ENCODE measurements around the gene TSTD2.

TSTD2 gene

GRCh38 chr9:97670586-97670985 lies 37.4 kb upstream of the TSTD2 start:
- Histone ChIP-seq H3K27me3 (ENCODE audit: insufficient read depth, low read length, poor library complexity) (no peaks in the 10 kb centered on the region), H4K5ac (ENCODE audit: low read length) (no peak overlapping the region), H2BK15ac (replicated peaks; ENCODE audit: low read depth) (no peak overlapping the region), H3K4me2 (ENCODE audit: low read length) (no peak overlapping the region), H3K9ac (ENCODE audit: low read length) (no peak overlapping the region), H2BK5ac (ENCODE audit: low read length) (no peak overlapping the region), H3K27ac (ENCODE audit: low read depth, low read length) (no peak overlapping the region), H3K79me1 (ENCODE audit: low read length) (no peaks in the 10 kb centered on the region), H4K8ac (ENCODE audit: low read depth, low read length) (no peak overlapping the region), H2AK5ac (ENCODE audit: low read length) (no peak overlapping the region), H3K18ac (ENCODE audit: low read length) (no peak overlapping the region), H3K4ac (ENCODE audit: low read depth, low read length) (no peak overlapping the region), H3K56ac (ENCODE audit: low read length) (no peak overlapping the region), H3K4me1 (ENCODE audit: control insufficient read depth, low read depth, low read length) (no peaks in the 10 kb centered on the region), H3K23ac (ENCODE audit: low read length) (no peak overlapping the region), H2BK120ac (ENCODE audit: low read depth, low read length) (no peak overlapping the region), H3K79me2 (ENCODE audit: control insufficient read depth, insufficient read depth, low read length) (no peaks in the 10 kb centered on the region), H3K36me3 (ENCODE audit: control insufficient read depth, insufficient read depth, low read length) (peaks cover 16% of the 10 kb centered on the region), H3K4me3 (ENCODE audit: low read length) (no peak overlapping the region)
- WGBS (ENCODE audit: extremely low coverage, insufficient coverage, low lambda C conversion rate) = no CpG with 5 or more reads among the region's 3 CpGs
- no peak for DNase-seq

- H3K23ac ChIP-seq (ENCODE audit: low read length) = no peak overlapping the region
- H2BK15ac ChIP-seq (replicated peaks; ENCODE audit: low read depth) = no peak overlapping the region
- H4K5ac ChIP-seq (ENCODE audit: low read length) = no peak overlapping the region
- H2AK5ac ChIP-seq (ENCODE audit: low read length) = no peak overlapping the region
- no peak overlapping the region for H2BK120ac ChIP-seq (ENCODE audit: low read depth, low read length)
- H3K4me1 ChIP-seq (ENCODE audit: control insufficient read depth, low read depth, low read length) = no peaks in the 10 kb centered on the region
- DNase-seq = no peak
- no peak overlapping the region for H3K4me2 ChIP-seq (ENCODE audit: low read length)
- H3K79me2 ChIP-seq (ENCODE audit: control insufficient read depth, insufficient read depth, low read length) = no peaks in the 10 kb centered on the region
- H3K27ac ChIP-seq (ENCODE audit: low read depth, low read length) = no peak overlapping the region
- H3K27me3 ChIP-seq (ENCODE audit: insufficient read depth, low read length, poor library complexity) = no peaks in the 10 kb centered on the region
- no peak overlapping the region for H3K56ac ChIP-seq (ENCODE audit: low read length)
- H4K8ac ChIP-seq (ENCODE audit: low read depth, low read length) = no peak overlapping the region
- H3K4ac ChIP-seq (ENCODE audit: low read depth, low read length) = no peak overlapping the region
- H3K9ac ChIP-seq (ENCODE audit: low read length) = no peak overlapping the region
- peaks cover 15% of the 10 kb centered on the region for H3K36me3 ChIP-seq (ENCODE audit: control insufficient read depth, insufficient read depth, low read length)
- no peak overlapping the region for H3K4me3 ChIP-seq (ENCODE audit: low read length)
- no peak overlapping the region for H3K18ac ChIP-seq (ENCODE audit: low read length)
- H2BK5ac ChIP-seq (ENCODE audit: low read length) = no peak overlapping the region
- no peaks in the 10 kb centered on the region for H3K79me1 ChIP-seq (ENCODE audit: low read length)
- WGBS (ENCODE audit: extremely low coverage, insufficient coverage, low lambda C conversion rate) = no CpG with 5 or more reads among the region's 3 CpGs
Measured at GRCh38 chr9:97668485-97668884, 35.3 kb upstream of the TSTD2 start.

DNA sequence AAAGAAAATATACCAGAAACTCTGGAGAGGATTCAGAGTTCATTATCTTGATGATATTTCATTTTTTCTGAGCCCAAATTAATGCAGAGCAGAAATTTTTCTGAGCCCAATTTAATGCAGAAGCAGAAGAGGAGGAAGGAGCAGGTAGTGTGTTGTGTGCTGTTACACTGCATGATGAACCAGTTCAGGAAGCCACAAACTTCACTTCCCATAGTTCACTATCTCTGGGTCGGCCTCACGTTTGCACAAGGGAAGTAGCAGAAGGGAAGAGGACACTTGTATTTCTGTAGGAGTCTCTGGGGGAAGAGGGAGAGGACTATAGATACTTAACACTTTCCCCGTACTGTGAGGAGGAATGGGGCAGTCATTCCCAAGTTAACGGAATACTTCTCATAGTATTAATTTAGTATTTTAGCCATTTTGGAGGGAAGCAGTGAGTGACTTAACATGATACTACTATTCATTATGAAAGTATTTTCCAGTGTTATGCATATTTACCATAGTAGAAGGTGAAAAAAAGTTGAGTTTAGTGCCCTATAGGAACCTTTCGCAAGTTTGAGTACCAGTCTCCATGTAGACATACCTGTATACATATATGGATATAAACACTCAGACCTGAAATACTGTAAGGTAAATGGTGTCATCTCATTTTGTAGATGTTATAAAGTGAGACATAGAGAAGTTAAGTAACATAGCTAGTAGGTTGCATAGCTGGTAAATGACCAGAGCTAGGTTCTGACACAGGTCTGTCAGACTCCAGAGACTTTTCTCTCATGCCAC lies 33.9 kb upstream of the TSTD2 start:
- no peak overlapping the region for H4K5ac ChIP-seq (ENCODE audit: low read length)
- H3K9ac ChIP-seq (ENCODE audit: low read length) = no peak overlapping the region
- DNase-seq = no peak
- H3K4me3 ChIP-seq (ENCODE audit: low read length) = no peak overlapping the region
- no peak overlapping the region for H3K4ac ChIP-seq (ENCODE audit: low read depth, low read length)
- H3K18ac ChIP-seq (ENCODE audit: low read length) = no peak overlapping the region
- no peaks in the 10 kb centered on the region for H3K4me1 ChIP-seq (ENCODE audit: control insufficient read depth, low read depth, low read length)
- no CpG with 5 or more reads among the region's 5 CpGs for WGBS (ENCODE audit: extremely low coverage, insufficient coverage, low lambda C conversion rate)
- no peak overlapping the region for H3K27ac ChIP-seq (ENCODE audit: low read depth, low read length)
- no peaks in the 10 kb centered on the region for H3K27me3 ChIP-seq (ENCODE audit: insufficient read depth, low read length, poor library complexity)
- H3K79me1 ChIP-seq (ENCODE audit: low read length) = no peaks in the 10 kb centered on the region
- no peak overlapping the region for H2BK15ac ChIP-seq (replicated peaks; ENCODE audit: low read depth)
- H2BK5ac ChIP-seq (ENCODE audit: low read length) = no peak overlapping the region
- H3K56ac ChIP-seq (ENCODE audit: low read length) = no peak overlapping the region
- no peak overlapping the region for H4K8ac ChIP-seq (ENCODE audit: low read depth, low read length)
- H3K36me3 ChIP-seq (ENCODE audit: control insufficient read depth, insufficient read depth, low read length) = peaks cover 17% of the 10 kb centered on the region
- H3K23ac ChIP-seq (ENCODE audit: low read length) = no peak overlapping the region
- H3K79me2 ChIP-seq (ENCODE audit: control insufficient read depth, insufficient read depth, low read length) = no peaks in the 10 kb centered on the region
- no peak overlapping the region for H2BK120ac ChIP-seq (ENCODE audit: low read depth, low read length)
- no peak overlapping the region for H2AK5ac ChIP-seq (ENCODE audit: low read length)
- H3K4me2 ChIP-seq (ENCODE audit: low read length) = no peak overlapping the region

DNA sequence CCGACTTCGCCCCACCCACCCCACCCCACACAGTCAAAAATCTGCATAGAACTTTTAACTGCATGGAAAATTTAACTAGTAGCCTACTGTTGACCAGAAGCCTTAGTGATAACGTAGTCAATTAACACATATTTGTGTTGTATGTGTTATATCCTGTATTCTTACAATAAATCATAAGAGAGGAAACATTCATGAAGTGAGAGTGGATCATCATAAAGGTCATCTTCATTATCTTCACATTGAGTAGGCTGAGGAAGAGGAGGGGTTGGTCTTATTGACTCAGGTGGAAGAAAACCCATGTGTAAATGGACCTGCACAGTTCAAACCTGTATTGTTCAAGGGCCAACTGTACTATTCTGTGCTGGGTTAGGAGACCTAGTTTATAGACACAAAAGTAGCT lies 32.6 kb upstream of the TSTD2 start:
- Histone ChIP-seq H3K9ac (ENCODE audit: low read length) (no peak overlapping the region), H4K5ac (ENCODE audit: low read length) (no peak overlapping the region), H3K27me3 (ENCODE audit: insufficient read depth, low read length, poor library complexity) (no peaks in the 10 kb centered on the region), H2BK120ac (ENCODE audit: low read depth, low read length) (no peak overlapping the region), H3K4ac (ENCODE audit: low read depth, low read length) (no peak overlapping the region), H3K79me2 (ENCODE audit: control insufficient read depth, insufficient read depth, low read length) (no peaks in the 10 kb centered on the region), H3K4me2 (ENCODE audit: low read length) (no peak overlapping the region), H3K18ac (ENCODE audit: low read length) (no peak overlapping the region), H2AK5ac (ENCODE audit: low read length) (no peak overlapping the region), H3K36me3 (ENCODE audit: control insufficient read depth, insufficient read depth, low read length) (peaks cover 19% of the 10 kb centered on the region), H3K79me1 (ENCODE audit: low read length) (no peaks in the 10 kb centered on the region), H3K4me1 (ENCODE audit: control insufficient read depth, low read depth, low read length) (no peaks in the 10 kb centered on the region), H3K56ac (ENCODE audit: low read length) (no peak overlapping the region), H3K27ac (ENCODE audit: low read depth, low read length) (no peak overlapping the region), H2BK15ac (replicated peaks; ENCODE audit: low read depth) (no peak overlapping the region), H3K23ac (ENCODE audit: low read length) (no peak overlapping the region), H3K4me3 (ENCODE audit: low read length) (no peak overlapping the region), H2BK5ac (ENCODE audit: low read length) (no peak overlapping the region), H4K8ac (ENCODE audit: low read depth, low read length) (no peak overlapping the region)
- no CpG with 5 or more reads among the region's 3 CpGs for WGBS (ENCODE audit: extremely low coverage, insufficient coverage, low lambda C conversion rate)
- DNase-seq = no peak

DNA sequence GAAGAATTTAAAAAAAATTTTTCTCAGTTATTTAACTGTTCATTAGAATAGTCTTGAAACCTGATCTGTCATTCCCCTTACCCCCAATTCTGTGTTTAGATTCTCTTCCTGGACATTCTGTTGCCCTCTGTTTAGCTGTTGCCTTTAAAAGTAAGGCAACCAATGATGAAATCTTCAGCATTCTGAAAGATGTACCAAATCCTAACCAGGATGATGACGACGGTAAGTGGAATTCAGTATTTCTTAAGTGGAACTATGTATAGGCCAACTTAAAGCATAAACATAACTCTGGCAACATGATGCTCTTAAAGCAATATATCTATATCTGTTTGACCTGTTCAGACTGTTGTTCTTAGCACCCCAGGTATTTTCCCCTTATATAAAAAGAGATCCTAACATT lies 27.7 kb upstream of the TSTD2 start:
- H3K9ac ChIP-seq (ENCODE audit: low read length) = no peak overlapping the region
- H3K18ac ChIP-seq (ENCODE audit: low read length) = no peak overlapping the region
- no CpG with 5 or more reads among the region's 2 CpGs for WGBS (ENCODE audit: extremely low coverage, insufficient coverage, low lambda C conversion rate)
- H3K79me2 ChIP-seq (ENCODE audit: control insufficient read depth, insufficient read depth, low read length) = no peaks in the 10 kb centered on the region
- no peak overlapping the region for H3K4ac ChIP-seq (ENCODE audit: low read depth, low read length)
- no peak overlapping the region for H3K4me3 ChIP-seq (ENCODE audit: low read length)
- H3K36me3 ChIP-seq (ENCODE audit: control insufficient read depth, insufficient read depth, low read length) = peaks cover 13% of the 10 kb centered on the region
- H3K4me1 ChIP-seq (ENCODE audit: control insufficient read depth, low read depth, low read length) = no peaks in the 10 kb centered on the region
- H3K56ac ChIP-seq (ENCODE audit: low read length) = no peak overlapping the region
- no peak overlapping the region for H3K27ac ChIP-seq (ENCODE audit: low read depth, low read length)
- no peaks in the 10 kb centered on the region for H3K27me3 ChIP-seq (ENCODE audit: insufficient read depth, low read length, poor library complexity)
- H4K5ac ChIP-seq (ENCODE audit: low read length) = no peak overlapping the region
- H3K23ac ChIP-seq (ENCODE audit: low read length) = no peak overlapping the region
- no peak overlapping the region for H2BK120ac ChIP-seq (ENCODE audit: low read depth, low read length)
- H3K4me2 ChIP-seq (ENCODE audit: low read length) = no peak overlapping the region
- no peak overlapping the region for H4K8ac ChIP-seq (ENCODE audit: low read depth, low read length)
- H2BK15ac ChIP-seq (replicated peaks; ENCODE audit: low read depth) = no peak overlapping the region
- no peaks in the 10 kb centered on the region for H3K79me1 ChIP-seq (ENCODE audit: low read length)
- H2AK5ac ChIP-seq (ENCODE audit: low read length) = no peak overlapping the region
- no peak overlapping the region for H2BK5ac ChIP-seq (ENCODE audit: low read length)
- DNase-seq = no peak

DNA sequence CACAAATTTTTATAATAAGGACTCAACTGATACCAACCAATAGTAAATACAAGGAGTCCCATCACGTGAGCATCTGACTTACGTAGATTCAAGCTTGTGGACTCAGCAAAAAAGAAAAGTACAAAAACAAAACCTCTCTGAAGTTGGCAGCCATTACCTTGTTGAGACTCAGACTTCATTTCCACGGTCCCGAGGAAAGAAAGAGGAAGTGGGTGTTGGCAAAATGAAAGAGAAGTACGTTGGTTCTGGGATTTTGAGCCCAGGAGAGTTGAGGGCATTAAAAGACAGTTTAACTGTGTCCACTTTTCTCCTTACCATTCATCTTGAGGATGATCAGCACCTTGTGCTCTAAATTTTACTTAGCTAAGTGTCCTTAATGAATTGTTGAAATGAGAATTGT lies 27.2 kb upstream of the TSTD2 start:
- Histone ChIP-seq H3K9ac (ENCODE audit: low read length) (no peak overlapping the region), H3K4ac (ENCODE audit: low read depth, low read length) (no peak overlapping the region), H3K4me1 (ENCODE audit: control insufficient read depth, low read depth, low read length) (no peaks in the 10 kb centered on the region), H3K79me1 (ENCODE audit: low read length) (no peaks in the 10 kb centered on the region), H3K4me2 (ENCODE audit: low read length) (no peak overlapping the region), H3K36me3 (ENCODE audit: control insufficient read depth, insufficient read depth, low read length) (peaks cover 12% of the 10 kb centered on the region), H3K18ac (ENCODE audit: low read length) (no peak overlapping the region), H4K8ac (ENCODE audit: low read depth, low read length) (no peak overlapping the region), H2BK120ac (ENCODE audit: low read depth, low read length) (no peak overlapping the region), H3K4me3 (ENCODE audit: low read length) (no peak overlapping the region), H3K56ac (ENCODE audit: low read length) (no peak overlapping the region), H2AK5ac (ENCODE audit: low read length) (no peak overlapping the region), H3K27me3 (ENCODE audit: insufficient read depth, low read length, poor library complexity) (no peaks in the 10 kb centered on the region), H4K5ac (ENCODE audit: low read length) (no peak overlapping the region), H2BK15ac (replicated peaks; ENCODE audit: low read depth) (no peak overlapping the region), H2BK5ac (ENCODE audit: low read length) (no peak overlapping the region), H3K79me2 (ENCODE audit: control insufficient read depth, insufficient read depth, low read length) (no peaks in the 10 kb centered on the region), H3K27ac (ENCODE audit: low read depth, low read length) (no peak overlapping the region), H3K23ac (ENCODE audit: low read length) (no peak overlapping the region)
- no peak for DNase-seq
- no CpG with 5 or more reads among the region's 5 CpGs for WGBS (ENCODE audit: extremely low coverage, insufficient coverage, low lambda C conversion rate)
